ENCODE data around the gene NAA38.

GRCh38 chr17:7851438-7852261 is 5.7 kb downstream of the NAA38 start:
- TF ChIP-seq CTCF (IDR thresholded peaks at IDR 0.05) (peak; percentile 97 to 99 (median 98)), POLR2A (IDR thresholded peaks at IDR 0.05) (no peak)

All from ovary (tissue), 3 donors.